GM10266 (cell line): Measurements from ENCODE around the gene DKK3.

ENCODE experiments used
- DNase-seq: peaks from one replicate; pipeline ENCODE4 v3.0.0; 2012; ENCODE audit errors: extremely low spot score
- TF ChIP-seq, protein P1 (sequence below): IDR thresholded peaks from 2 replicates; pipeline ENCODE4 v1.5.1; 2012; ENCODE audit warnings: mild to moderate bottlenecking, low read depth; ENCODE audit not compliant: control insufficient read depth, insufficient read depth; ENCODE audit errors: missing control alignments

Gene DKK3

DNA sequence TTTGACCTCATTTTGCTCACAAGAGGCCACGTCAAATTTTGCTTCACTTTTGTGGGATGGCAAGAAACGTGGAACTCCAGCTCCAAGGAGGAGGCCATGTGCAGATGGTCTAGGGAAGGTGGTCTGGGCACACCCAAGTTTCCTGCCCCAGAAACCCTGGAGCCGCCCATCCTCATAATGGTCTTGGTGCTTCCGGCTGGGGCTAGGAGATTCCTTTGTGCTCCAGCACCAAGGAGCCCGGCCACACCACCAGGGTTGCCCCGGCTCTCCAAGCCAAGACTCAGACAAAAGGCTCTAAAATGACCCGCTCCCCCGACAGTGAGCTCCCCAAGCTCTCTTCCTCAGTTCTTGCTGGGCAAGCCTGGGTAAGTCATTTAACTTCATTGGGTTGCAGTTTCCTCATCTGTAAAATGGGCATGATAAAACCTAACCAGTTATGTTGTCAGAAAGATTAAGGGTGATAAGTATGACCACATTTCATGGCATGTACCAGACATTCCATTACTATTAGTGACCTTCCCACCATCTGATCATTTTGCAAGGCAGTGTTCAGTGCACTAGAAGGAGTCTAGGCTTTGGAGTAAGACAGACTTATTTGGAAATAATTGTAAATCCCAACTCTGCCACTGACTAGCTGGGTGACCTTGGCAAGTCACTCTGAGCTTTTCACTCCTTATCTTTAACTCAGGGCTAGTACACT, 23.3 kb downstream of the DKK3 start:
- TF ChIP-seq, protein P1, sequence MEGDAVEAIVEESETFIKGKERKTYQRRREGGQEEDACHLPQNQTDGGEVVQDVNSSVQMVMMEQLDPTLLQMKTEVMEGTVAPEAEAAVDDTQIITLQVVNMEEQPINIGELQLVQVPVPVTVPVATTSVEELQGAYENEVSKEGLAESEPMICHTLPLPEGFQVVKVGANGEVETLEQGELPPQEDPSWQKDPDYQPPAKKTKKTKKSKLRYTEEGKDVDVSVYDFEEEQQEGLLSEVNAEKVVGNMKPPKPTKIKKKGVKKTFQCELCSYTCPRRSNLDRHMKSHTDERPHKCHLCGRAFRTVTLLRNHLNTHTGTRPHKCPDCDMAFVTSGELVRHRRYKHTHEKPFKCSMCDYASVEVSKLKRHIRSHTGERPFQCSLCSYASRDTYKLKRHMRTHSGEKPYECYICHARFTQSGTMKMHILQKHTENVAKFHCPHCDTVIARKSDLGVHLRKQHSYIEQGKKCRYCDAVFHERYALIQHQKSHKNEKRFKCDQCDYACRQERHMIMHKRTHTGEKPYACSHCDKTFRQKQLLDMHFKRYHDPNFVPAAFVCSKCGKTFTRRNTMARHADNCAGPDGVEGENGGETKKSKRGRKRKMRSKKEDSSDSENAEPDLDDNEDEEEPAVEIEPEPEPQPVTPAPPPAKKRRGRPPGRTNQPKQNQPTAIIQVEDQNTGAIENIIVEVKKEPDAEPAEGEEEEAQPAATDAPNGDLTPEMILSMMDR: no peak

DNA sequence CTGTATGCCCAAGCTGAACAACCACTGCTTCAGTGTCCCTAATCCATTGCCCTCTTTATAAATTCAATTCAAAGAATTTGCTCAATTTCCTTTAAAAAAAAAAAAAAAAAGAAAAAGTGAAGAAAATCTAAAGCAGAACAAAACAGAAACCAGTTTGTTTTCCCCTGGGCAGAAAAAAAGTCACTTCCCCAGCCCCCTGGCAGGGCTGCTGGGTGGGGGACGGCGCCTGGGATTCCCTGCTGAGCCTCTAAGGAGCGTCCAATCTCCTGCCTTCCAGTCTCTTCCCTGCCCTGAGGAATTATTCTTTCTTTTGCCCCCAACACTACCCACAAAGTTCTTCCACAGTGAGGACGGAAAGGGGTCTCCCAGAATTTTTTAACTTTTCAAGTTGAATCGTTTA, 23.9 kb downstream of the DKK3 start:
- no peak for DNase-seq
- TF ChIP-seq, protein P1: no peak

More for the DNA sequence above, 23.3 kb downstream of the DKK3 start:
- DNase-seq: no peak

DNA sequence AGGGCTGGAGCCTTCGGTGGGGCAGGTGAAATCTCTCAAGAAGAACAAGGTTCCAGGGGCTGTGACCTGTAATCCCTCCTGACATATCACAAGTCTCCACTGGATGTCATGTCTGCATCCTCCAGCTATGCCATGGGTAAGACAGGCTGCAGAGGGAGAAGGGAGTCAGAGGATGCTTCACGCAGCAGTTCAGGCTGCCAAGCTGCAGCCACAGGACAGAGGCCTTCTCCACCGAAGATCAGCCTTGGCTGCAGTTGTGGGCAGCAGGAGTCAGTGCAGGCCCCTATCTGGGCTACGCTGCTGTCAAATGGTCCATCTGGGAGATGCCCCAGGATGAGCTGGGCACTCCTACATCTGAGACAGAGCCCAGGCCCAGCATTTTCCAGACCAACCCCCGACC, 25.0 kb downstream of the DKK3 start:
- TF ChIP-seq, protein P1: no peak

DNA sequence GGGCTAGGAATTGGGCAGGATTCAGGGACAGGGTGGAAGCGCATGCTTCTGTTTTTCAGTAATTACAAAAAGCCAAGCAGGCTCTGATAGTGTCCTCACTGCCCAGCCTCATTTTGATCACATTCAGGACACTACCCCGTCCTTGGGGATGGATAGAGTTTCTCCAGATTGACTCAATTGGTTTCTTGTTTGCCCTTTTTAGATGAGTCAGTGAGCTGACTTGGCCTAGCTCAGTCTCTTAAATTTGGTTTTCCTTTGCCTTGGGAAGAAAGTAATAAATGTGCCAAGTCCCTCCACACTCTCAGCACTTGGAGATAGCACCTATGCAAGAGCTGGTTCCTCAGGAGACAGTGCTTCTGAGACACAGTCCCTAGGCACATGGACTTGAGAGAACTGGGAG, 25.5 kb downstream of the DKK3 start:
- TF ChIP-seq, protein P1: no peak
- DNase-seq: no peak

More for the DNA sequence above, 25.0 kb downstream of the DKK3 start:
- DNase-seq: no peak

DNA sequence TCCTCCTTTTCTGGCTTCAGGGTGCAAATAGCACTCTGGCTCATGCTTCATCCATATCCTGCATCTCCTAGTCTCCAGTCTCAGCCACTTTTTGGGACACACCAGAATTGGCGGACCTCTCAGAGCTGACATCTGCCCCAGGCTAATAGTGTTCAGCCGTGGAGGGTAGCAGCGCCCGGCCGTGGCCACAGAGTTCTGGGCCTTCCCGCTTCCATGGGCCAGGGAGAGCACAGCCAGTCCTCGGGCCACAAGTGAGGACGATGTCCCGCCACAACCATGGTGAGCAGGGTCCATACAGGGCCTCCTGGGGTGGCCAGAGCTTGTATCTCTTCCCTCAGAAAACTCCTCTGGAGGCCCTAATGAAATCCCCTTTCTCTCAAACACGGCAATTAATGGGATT, 26.0 kb downstream of the DKK3 start:
- TF ChIP-seq, protein P1: no peak
- DNase-seq: no peak

DNA sequence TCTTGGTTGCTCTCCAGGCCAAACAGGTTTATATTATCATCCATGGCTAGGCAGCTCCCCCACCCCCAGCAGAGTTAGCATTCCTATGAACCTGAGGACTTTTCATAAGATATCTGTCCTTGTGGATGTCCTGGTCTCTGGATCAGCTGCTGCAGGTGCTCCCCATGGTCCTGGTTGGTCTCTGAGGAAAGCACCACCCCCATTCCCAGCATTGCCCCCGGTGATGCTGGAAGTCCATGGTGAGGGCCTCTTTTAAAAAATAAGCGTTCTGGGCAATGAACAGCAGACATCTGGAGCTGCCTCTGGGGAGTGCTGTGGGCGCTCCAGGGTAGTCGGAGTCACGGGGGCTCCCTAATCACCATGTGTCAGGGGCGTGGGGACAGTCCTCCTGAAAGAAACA, 26.6 kb downstream of the DKK3 start:
- TF ChIP-seq, protein P1: no peak
- DNase-seq: no peak

DNA sequence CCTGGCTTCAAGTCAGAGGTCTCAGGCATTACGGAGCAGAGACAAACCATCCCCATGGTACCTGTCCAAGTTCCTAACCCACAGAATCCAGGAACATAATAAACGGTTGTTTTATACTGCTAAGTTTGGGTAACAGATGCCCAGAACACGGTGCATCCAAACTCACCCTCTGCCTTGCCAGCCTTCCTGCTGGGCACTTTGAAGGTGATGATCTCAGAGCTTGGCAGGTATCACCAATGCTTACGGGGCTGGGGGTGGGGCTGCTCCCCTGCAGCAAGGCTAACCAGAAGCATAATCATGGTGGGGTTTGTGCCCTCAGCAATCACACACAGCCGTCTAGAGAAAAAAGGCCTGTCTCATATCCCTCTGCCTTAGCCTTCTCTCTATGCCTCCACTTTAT, 27.1 kb downstream of the DKK3 start:
- no peak for DNase-seq
- TF ChIP-seq, protein P1: no peak
